HG02981 (cell line): ENCODE data around the gene DENND6B.

Experiments
- ATAC-seq: cut with Tn5 transposase; IDR thresholded peaks from one replicate; pipeline ENCODE4 v1.9.1; 2021; ENCODE audit warnings: mild to moderate bottlenecking, moderate library complexity; ENCODE audit not compliant: unreplicated experiment

The DENND6B gene

DNA sequence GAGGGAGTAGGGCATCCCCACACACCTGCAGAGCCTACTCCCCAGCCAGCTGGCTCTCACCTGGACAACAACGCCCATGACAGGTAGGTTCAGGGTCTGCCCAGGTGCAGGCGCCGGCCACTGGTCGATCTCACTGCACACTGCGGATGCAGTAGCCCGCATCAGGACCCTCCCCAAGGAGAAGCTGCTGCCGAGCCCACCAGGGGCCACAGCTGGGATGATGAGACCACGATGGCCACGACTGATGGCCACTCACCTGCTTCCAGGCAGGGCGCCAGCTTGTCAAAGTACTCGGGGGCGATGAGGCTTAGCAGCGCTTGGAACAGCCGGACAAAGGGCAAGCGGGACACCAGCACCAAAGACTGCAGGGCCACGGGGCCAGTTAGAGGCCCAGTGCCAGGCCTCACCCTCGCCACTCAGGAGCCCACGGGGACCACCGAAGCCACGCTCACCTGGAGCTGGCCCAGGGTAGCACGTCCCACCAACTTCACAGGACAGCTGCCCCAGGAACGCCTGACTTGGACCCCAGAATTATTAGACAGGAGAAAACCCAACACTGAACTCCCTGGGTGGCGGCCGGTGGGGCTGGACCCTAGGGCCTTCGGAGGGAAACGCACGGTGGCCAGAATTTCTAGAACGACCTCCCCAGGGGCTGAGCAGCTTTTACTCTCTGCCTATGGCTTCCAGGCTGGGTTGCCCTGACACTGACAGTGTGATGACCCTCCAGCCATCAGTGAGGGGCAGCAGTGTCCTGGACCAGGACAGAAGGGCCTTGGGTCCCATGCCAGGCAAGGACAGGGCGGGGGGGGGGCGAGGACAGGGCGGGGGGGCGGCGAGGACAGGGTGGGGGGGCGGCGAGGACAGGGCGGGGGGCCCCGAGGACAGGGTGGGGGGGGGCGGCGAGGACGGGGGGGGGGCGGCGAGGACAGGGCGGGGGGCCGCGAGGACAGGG, 10.4 kb downstream of the DENND6B start:
- no peak for ATAC-seq

DNA sequence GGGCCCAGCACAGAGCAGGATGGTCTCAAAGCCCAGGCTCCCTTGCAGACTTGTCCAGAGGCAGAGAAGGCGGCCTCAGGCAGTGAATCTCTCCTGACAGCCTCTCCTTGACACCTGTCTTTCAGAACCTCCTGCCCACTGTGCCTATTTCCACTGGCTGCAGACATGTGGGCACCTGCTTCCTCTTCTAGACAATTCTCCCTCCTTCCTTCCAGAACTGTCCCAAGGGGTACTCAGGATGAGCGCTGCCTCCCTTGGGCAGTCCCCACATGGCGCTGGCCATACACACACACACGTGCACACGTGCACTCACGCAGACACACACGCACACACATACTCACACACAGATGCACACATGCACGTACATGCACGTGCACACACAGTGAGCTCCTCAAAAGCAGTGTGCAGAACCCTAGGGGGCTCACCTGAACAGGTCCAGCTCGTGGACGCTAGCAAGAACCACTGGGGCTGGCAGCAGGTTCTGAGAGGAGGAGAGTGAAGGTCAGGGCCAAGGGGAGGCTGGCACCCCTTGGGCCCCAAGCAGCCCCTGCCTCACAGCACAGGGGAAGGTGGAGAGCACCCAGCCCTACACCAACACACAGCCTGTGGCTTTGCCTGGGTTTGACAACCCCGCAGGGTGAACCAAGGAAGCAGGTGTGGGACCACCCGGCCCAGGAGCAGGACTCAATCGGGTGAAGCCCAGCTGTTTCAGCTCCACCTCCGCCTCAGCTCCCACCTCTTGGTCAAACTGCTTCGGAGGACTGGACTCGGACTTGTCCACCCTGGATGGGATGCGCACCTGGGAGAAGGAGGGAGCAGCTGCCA, 11.3 kb downstream of the DENND6B start:
- no peak for ATAC-seq

DNA sequence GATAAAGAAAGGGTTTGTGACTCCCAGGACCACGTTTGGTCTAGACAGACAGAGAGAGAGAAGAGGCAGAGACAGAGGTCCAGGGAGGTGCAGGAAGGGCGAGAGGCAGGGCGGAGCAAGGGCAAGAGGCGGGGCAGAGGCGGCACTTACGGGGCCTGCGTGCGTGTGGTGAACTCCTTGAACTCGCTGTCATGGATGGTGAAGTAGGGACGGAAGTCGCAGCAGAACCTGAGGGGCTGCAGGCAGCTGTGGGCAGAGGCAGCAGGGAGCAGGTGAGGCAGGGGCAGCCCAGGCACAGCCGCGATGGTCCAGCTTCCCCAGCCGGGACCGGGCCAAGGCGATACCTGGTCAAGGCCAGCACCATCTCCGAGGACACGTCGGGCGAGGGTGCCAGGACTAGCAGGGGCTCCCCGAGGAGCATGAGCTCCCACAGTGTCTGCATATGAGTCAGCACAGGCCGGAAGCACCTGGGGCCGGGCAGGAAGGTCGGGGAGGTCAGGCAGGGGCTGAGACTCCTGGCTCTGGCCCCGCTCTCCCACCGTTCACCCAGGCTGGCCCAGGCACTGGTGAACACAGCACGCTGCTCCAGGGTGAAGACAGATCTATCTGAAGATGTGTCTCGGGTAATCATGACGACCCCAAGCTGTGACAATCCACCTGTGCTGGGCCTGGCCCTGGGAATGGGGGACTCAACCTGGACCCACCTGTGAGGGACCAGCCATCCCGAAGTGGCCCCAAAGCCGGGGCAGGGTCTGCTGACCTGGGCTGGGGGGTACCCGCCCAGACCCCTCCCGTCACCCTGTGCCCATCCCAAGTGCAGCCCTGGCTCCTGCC, 12.1 kb downstream of the DENND6B start:
- ATAC-seq, result peak; percentile 68

DNA sequence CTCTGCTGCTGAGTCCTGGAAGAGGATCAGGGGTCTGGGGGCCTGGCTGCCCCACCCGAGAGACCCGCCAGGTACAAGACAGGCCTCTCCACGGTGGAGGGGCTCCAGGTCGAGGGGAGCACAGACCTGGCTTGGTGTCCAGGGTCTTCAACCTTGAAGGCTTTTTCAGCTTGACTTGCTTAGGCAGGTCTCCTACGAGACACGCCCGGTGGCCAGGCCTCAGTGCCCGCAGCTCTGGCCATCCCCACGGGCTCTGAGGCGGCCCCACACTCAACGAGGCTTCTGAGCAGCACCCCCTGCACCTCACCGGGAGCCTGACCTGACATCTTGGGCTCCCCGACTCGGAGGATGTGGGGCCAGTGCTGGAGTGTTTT, 12.7 kb downstream of the DENND6B start:
- ATAC-seq, result no peak

DNA sequence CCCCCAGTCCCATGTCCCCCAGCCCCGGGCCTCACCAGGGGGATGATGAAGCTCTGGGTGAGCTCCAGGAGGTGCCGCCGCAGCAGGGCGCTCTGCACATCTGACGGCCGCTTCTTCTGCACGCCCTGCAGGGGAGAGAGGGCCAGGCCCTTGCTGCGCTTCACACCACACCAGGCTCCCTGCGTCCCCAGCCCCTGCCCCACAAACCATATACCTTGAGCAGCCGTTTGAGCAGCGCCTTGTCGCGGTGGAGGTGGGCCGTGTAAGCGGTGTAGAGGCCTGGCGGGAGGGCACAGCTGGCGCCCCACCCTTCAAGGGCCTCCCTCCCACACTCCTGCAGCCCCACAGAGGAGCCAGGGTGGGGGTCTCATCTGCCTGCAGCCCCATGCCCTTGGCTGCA, 13.2 kb downstream of the DENND6B start:
- ATAC-seq, result no peak

DNA sequence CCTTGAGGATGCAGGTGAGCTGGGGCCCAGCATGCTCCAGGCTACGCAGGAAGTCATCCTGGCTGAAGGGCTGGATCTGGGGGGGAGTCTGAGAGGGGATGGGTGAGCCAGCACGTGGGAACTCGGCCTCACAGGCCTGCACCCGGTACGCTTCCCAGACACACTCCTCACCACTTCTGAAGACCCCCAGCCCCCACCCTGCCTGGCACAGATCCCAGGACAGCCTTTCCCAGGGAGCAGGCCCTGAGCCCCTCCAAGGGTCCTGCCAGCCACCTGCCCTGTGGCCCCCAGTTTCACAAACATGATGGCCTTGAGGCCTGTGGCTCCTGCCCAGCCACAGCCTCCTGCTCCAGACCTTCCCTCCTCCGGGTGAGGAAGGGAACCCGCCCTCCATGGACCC, 13.8 kb downstream of the DENND6B start:
- no peak for ATAC-seq

DNA sequence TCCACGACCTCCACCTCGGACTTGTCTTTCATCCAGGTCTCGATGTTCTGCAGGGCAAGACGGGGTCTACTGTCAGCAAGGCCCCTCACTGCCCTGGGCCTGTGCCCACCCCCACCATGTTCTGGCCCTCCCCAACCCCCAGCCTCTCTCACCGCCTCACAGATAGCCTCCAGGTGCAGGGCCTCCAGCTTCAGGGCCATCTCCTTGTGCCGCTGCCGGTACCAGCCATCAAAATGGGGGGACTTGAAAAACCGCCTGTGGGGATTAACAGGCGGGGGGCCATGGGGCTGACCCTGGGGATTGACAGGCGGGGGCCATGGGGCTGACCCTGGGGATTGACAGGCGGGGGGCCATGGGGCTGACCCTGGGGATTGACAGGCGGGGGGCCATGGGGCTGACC, 14.4 kb downstream of the DENND6B start:
- ATAC-seq, result no peak

DNA sequence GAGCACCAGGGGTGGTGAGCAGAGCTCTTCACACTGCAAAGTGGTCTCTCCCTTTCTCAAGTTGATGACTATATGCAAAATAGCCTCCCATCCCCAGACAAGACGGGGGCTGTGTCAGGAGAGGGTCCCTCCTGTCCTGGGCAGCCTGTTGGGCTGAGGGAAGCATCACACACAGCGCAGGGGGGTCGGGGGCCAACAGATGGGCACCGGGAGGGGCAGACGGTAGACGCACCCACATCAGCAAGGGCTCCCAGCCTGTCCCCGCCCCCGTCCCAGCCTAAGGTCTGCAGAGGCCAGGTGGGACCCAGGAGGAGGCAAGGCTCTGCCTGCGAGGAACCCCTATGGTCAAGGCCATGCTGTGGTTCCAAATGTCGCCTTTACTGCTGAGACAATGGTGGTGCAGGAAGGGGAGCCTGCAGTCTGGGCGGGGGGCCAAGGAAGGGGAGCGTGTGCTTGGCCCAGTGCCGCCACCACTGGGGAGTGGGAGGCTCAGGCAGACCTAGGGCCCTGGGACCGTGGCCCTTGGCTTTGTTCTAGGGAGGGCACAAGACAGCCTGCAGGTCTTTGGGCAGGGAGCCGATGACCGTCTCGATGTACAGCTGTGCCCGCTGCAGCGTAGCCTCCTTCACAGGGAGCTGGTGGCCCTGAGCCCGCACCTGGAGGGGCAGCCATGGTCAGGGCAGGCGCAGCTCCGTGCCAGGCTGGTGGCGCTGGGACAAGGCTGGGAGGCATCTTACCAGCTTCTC, 15.0 kb downstream of the DENND6B start:
- no peak for ATAC-seq

DNA sequence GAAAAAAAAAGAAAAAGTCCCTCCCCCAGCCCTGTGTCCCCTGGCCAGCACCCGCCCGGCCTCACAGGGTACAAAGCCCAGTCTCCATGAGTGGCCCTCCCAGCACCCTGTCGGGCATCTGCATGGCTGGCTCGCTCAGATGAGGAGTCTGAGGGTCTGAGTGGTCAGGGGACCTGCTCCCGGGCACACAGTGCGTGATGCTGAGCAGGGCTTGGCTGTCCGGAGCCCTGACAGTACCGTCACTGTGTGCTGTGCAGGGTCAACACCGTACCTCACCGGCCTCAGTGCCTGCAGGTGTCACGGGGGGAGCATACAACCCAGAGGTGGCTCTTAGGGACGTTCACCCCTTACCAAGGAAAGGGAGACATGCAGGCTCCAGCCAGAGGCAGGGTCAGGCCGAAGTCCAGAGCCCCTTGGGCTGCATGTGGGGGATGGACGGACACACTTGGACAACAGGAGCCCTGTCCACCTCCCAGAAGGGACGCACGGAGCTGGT, 15.8 kb downstream of the DENND6B start:
- ATAC-seq, result no peak

DNA sequence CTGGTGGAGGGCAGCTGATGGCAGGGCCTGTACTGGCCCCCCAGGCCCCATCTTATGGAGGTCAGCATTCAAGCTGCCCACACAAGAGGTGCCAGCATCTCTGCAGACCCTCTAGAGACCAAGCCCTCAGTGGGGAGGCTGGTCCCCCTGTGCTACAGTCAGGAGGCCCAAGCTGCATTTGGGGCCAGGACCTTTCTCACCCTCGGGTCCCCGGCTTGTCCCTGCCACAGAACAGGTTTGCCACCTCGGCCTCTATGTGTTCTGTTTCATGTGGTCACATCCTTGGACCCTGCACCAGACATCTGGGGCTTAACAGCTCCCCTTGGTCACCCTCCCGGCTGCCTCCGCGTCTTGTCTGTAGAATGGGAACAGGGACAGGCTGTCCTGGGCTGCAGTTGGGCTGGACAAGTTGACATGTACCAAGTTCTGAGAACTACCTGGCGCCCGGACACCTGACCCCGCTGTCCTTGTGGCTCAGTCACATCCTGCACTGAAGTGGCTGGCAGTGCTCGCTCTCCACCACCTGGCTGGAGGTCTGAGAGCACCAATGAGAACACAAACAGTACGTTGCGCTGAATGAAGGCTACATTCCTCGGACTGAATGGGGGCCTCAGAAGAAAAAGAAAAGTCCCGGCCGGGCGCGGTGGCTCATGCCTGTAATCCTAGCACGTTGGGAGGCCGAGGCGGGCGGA, 16.6 kb downstream of the DENND6B start:
- ATAC-seq, result no peak

DNA sequence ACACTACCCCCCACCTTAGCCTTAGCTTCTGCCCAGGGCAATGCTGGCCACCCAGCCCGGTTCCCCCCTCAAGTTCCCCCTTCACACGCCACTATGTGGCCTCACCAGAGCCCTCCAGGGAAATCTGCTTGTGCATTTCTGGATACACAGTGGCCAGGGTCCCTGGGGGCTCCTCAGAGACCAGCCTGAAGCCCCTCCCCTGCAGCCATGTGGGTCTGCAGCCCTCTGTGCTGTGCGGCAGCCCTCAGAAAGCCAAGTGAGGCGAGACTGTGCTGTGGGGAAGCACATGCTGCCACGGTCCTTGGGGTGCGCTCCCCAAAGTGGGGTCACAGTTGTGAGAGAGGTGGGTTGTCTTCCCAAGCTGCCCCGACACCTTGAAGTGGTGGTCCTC, 17.2 kb downstream of the DENND6B start:
- ATAC-seq, result no peak

DNA sequence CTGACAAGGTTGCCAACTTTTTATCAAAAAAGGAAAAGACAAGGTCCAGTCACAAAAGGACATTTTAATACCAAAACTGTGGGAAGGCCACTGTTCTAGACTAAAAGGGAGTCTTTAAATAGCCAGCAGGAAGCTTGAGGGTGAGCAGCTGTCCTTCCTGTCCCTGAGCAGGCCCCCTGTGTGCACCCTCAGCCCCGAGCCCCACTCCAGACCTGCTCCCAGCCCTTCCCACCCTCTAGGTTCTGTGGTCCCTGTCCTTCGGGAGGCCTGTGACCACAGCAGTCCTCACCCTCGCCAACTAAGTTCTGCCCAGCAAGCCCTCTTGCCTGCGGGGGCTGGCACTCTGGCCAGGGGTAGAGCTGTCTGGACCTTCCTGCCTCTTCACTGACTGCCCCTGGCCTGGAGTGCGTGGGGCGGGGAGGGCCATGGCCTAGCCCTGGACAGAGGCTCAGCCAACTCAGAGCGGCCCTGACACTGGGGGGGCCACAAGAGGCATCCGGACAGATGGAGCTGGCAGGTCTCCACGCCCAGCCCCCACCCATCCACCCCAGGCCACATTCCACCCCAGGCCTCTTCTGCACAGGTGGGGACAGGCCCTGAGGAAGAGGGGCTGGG, 17.7 kb downstream of the DENND6B start:
- ATAC-seq, result no peak

DNA sequence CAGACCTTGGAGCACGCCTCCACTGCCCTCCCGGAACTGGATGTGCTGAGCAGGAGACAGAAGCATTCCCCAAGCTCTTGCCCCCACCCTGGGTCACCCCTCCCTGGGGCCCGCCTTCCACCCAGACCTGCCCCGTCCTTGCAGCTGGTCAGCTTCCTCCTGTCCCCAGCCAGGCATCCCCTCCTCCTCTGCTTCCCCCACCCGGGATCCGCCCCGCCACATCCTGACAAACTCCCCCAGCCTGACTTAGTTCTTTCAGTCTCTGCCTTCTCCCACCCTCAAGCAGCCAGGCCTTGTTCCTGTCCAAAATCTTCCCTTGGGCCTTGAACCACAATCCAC, 18.2 kb downstream of the DENND6B start:
- ATAC-seq, result no peak

DNA sequence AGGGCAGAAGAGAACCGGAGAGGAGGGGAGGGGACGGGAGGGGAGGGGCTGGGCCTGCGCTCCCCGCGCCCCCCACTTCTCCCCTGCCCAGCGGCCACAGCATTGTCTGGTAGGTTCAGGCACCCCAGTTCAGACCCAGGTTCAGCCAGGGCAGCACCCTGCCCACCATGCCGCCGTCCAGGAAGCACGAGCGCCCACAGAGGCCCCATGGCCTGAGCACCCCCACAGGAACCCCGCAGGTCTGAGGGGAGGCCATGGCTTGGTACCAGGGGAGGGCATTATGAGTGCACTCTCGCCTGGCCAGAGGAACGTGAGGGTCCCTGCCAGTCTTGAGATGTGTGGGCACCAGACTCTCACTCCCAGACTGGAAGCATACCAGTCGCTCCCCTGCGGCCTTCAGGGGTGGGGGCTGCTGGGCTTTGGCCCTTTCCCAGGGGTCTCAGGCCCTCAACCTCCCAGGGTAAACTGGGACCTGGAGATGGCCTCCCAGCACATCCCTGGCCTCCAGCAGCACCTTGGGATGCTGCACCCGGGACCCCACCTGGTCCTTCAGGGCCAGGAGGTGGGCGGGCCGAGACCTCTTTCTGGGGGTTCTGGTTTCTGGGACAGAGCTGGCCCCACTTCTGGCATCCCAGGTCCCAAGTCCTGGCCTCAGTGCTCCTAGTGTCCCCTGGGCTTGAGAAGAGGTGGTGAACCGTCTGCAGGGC, 18.8 kb downstream of the DENND6B start:
- ATAC-seq, result no peak

DNA sequence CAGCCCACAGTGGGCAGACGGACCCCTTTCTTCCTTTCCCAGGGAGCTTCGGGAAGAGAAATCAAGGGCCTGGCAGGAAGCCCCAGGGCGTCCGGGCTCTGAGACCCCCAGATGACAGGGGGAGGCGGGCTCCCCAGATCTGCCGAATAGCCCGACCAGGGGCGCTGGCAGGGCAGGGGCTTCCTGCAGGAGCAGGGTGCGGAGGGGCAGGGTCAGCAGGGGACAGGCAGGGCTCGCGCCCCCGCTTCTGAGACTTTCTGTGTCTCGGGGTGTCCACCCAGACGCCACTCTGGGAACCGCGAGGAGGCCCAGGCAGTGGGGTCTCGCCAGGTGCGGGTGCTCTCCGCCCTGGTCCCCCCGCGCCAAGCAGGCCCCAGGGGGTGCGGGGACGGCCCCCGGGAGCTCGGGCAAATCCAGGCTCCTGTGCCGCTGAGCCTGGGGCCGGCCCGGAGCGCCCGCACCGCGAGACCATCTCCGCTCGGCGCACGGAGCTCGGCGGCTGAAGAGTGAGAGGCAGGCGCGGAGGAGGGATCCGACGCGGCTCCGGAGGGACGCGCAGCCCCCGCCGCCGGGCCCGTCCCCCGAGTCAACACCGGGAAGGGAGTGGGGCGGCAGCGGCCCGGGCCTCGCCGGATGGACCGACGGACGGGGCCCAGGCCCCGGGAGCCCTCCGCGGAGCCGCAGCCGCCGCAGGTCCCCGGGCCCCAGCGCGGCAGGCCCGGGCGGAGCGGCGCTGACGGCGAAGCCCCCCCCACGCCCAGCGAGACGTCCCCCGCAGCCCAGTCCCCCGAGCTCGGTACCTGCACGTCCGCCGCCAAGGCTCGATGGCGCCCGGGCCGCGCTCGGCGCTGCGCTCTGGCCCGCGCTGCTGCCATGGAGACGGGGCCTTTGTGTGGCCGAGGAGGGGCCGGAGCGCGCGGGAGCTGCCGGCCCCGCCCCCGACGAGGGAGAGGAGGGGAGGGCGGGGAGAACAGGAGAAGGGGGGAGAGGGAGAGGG, 19.8 kb downstream of the DENND6B start, which contains the start of gene PLXNB2:
Gene PLXNB2 (minus strand): TSS at position 894 of the 997 bp plus-strand sequence. CDS start 17,062 bp downstream, outside the sequence.
- ATAC-seq, result no peak

DNA sequence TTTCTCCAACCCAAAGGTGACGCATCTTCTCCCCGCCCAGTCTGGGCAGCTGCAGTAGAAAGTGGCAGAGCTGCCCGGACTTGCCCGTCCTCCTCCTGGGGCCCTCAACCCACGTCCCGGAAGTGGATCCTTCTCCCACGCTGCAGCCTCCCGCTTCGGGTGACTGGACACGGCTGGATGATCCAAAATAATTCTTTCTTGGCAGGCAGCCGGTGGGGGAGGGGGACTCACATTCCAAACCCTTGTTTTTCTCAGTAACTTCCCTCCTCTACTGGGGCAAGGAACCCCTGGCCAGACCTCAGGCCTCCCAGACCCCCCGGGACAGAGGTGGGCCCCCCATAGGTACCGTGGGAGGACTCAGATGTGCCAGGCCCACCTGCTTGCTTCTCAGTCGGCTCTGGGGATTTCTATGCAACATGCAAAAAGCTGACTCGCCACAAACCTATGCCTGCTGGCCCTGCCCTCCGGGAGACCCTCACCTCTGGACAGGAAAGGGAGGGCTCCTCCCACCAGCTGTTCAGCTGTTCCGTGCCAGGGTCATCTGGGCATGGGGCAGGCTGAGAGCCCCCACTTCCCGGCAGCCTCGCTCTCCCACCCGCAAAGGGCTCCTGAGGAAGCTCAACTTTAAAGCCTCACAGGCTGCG, 20.8 kb downstream of the DENND6B start:
- ATAC-seq, result no peak

DNA sequence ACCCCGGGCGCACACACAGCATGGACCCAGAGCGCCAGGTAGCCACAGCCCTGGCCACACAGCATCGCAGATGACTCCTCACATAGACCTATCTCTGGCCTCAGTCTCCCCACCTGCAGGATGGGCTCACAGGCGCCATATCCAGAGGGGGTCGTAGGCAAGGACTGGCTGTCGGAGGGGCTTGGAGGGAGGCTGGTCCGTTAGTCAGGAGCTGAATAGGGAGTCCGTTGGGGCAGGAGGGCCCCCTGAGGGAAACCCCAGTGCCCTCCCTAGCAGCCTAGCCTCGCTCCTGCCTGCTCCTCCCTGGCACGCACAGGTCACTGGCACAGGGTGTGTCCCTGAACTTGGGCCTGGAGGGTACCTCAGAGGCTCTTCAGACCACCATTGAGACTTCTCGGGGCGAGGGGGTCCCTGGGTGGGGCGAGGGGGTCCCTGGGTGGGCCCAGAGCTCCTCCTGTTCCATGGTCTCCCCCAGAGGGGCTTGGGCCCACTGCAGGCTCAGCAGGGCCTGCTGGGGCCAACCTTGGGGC, 21.4 kb downstream of the DENND6B start:
- no peak for ATAC-seq
